Endothelial cell of umbilical vein (primary cell): Measurements from ENCODE around the gene TSHZ1. TPM values are rescaled to one million over a fixed set of nuclear protein-coding genes. Genes with fewer than 3 reads are reported as not detected.

Experiments
- BruUV-seq: library from RNA; stranded (reverse); fragments of 400-500 nt; replicated peaks from 2 replicates; lab custom pipeline; 2021; lab: Mats Ljungman, UMichigan
- CTCF ChIA-PET: fragments of 300-600, 350-600 bp; sonication (Branson Sonifier 250); formaldehyde crosslinking; loops from one replicate; lab custom pipeline; 2021; ENCODE audit warnings: antibody characterized with exemption, inconsistent platforms; lab: Charles Lee
- POLR2A ChIA-PET: fragments of 300-600, 350-600 bp; sonication (Branson Sonifier 250); formaldehyde crosslinking; loops from one replicate; lab custom pipeline; 2021; ENCODE audit warnings: antibody characterized with exemption, inconsistent platforms; lab: Charles Lee
- DNase-seq: peaks from one replicate; pipeline ENCODE4 v3.0.0-alpha.2; 2011; ENCODE audit warnings: low read depth, low spot score
- FAIRE-seq: peaks from 2 replicates; lab custom pipeline; 2011; peaks lifted over from hg19 to GRCh38; lab: Jason Lieb, UNC
- H2AFZ ChIP-seq: 2 replicates; pipeline ENCODE4 v1.6.0; 2012; ENCODE audit warnings: low read depth, low read length, control low read depth, inconsistent platforms
- H3K27ac ChIP-seq: 2 replicates; pipeline ENCODE4 v1.5.1; 2011; ENCODE audit warnings: low read depth, mild to moderate bottlenecking, control low read depth, low read length, moderate library complexity; ENCODE audit not compliant: insufficient read depth
- H3K27me3 ChIP-seq, 2 experiments: 2 replicates each; pipeline versions ENCODE4 v1.6.0 to v1.6.1; 2011; ENCODE audit warnings: low read length in 2 of 2, mixed read lengths in 1 of 2; ENCODE audit not compliant: control insufficient read depth in 2 of 2, insufficient read depth in 2 of 2
- H3K36me3 ChIP-seq, 2 experiments: 2 replicates in 1 of 2; 3 replicates in 1 of 2; pipeline ENCODE4 v1.5.1; 2011; ENCODE audit warnings: low read length in 2 of 2, mild to moderate bottlenecking in 1 of 2, moderate library complexity in 1 of 2; ENCODE audit not compliant: control insufficient read depth in 2 of 2, insufficient read depth in 2 of 2; ENCODE audit errors: extremely low read depth in 1 of 2
- H3K4me1 ChIP-seq: 3 replicates; pipeline ENCODE4 v1.5.1; 2011; ENCODE audit warnings: mild to moderate bottlenecking, low read length; ENCODE audit not compliant: control insufficient read depth, insufficient read depth; ENCODE audit errors: extremely low read depth
- H3K4me2 ChIP-seq: 2 replicates; pipeline ENCODE4 v1.6.1; 2011; ENCODE audit warnings: low read length, control low read depth, mixed read lengths; ENCODE audit not compliant: insufficient read depth
- H3K4me3 ChIP-seq, 3 experiments: fragments of 200-600 bp in 1 of 3; sonication (generic), shearing (Covaris generic) in 1 of 3; replicated peaks in 1 of 3; 2 replicates each; pipeline ENCODE4 v1.5.1; 2011 to 2016; ENCODE audit warnings: control low read depth in 3 of 3, low read length in 3 of 3, mild to moderate bottlenecking in 2 of 3, inconsistent platforms in 1 of 3, low read depth in 1 of 3, moderate library complexity in 1 of 3; ENCODE audit not compliant: insufficient read depth in 1 of 3
- H3K79me2 ChIP-seq: 2 replicates; pipeline ENCODE4 v1.6.0; 2012; ENCODE audit warnings: low read length, inconsistent platforms; ENCODE audit not compliant: control insufficient read depth, insufficient read depth
- H3K9ac ChIP-seq: replicated peaks from 2 replicates; pipeline ENCODE3; 2011; ENCODE audit warnings: low read length, control low read depth; ENCODE audit not compliant: insufficient read depth; ENCODE audit errors: extremely low read depth
- H3K9me1 ChIP-seq: replicated peaks from 3 replicates; pipeline ENCODE4 v1.6.0; 2011; ENCODE audit warnings: mild to moderate bottlenecking, low read length; ENCODE audit not compliant: control insufficient read depth, insufficient read depth; ENCODE audit errors: extremely low read depth
- H3K9me3 ChIP-seq: replicated peaks from 2 replicates; pipeline ENCODE4 v1.5.1; 2012; ENCODE audit warnings: low read length, inconsistent platforms; ENCODE audit not compliant: control insufficient read depth, insufficient read depth
- H4K20me1 ChIP-seq: replicated peaks from 2 replicates; pipeline ENCODE3; 2011; ENCODE audit warnings: mild to moderate bottlenecking, low read length; ENCODE audit not compliant: control insufficient read depth, insufficient read depth; ENCODE audit errors: extremely low read depth
- EZH2 ChIP-seq: IDR thresholded peaks from 2 replicates; pipeline ENCODE4 v1.6.1; 2012; ENCODE audit warnings: borderline replicate concordance, low read depth, mild to moderate bottlenecking, moderate library complexity, low read length, inconsistent platforms; ENCODE audit not compliant: severe bottlenecking
- FOS ChIP-seq: IDR thresholded peaks from 2 replicates; pipeline ENCODE4 v1.6.1; 2011; ENCODE audit warnings: mild to moderate bottlenecking, low read length, moderate library complexity, borderline replicate concordance; ENCODE audit not compliant: insufficient read depth
- GATA2 ChIP-seq: IDR thresholded peaks from 2 replicates; pipeline ENCODE4 v1.7.0; 2011; ENCODE audit warnings: low read depth, mild to moderate bottlenecking, moderate library complexity, mixed read lengths, low read length; ENCODE audit not compliant: insufficient read length, insufficient read depth
- JUN ChIP-seq: IDR thresholded peaks from 2 replicates; pipeline ENCODE4 v1.6.1; 2011; ENCODE audit warnings: borderline replicate concordance, low read depth; ENCODE audit not compliant: insufficient read length, insufficient read depth
- MYC ChIP-seq: IDR thresholded peaks from one replicate; pipeline ENCODE4 v1.6.1; 2011; ENCODE audit warnings: mild to moderate bottlenecking, low read depth, low read length
- POLR2A ChIP-seq: IDR thresholded peaks from 2 replicates; pipeline ENCODE4 v1.6.1; 2012; ENCODE audit warnings: low read depth, mild to moderate bottlenecking, control low read depth, low read length
- POLR2AphosphoS5 ChIP-seq: IDR thresholded peaks from 2 replicates; pipeline ENCODE4 v1.6.1; 2012; ENCODE audit warnings: low read depth, mild to moderate bottlenecking, control low read depth, low read length, moderate library complexity; ENCODE audit not compliant: insufficient read depth
- dilution Hi-C: fragments of 300-500 bp; cut with MboI; formaldehyde crosslinking; loops from one replicate; pipeline ENCODE4 v1.15.0; 2019; ENCODE audit warnings: low sequenced_read_pairs; ENCODE audit not compliant: extremely low pct_ligation_motif_present
- intact Hi-C: fragments of 100-400 bp; cut with micrococcal nuclease; formaldehyde crosslinking; loops from one replicate; pipeline ENCODE4 v1.10.0; 2022
- polyA plus RNA-seq, 4 experiments: library from polyadenylated mRNA; depleted of rRNA in 3 of 4; stranded (reverse) in 3 of 4; unstranded in 1 of 4; fragments of >200 nt; gene quantifications; 2 replicates each; pipeline versions ENCODE4 v1.2.1 to v1.2.3, GENCODE V29; 2011 to 2012; ENCODE audit warnings: missing spikeins in 1 of 4
- total RNA-seq: library from RNA; stranded (reverse); gene quantifications from 2 replicates; pipeline ENCODE4 v1.2.3, GENCODE V29; 2021
- TF ChIP-seq, protein P1 (sequence below): IDR thresholded peaks from 2 replicates; pipeline ENCODE4 v1.6.1; 2011; ENCODE audit not compliant: insufficient read depth, insufficient read length
- TF ChIP-seq, protein P2 (sequence below), 2 donors: IDR thresholded peaks; 1 replicate in 1 of 2; 2 replicates in 1 of 2; pipeline ENCODE4 v1.5.1; 2011; ENCODE audit warnings: low read length in 2 of 2, mild to moderate bottlenecking in 2 of 2, moderate library complexity in 2 of 2, control low read depth in 1 of 2, inconsistent platforms in 1 of 2, low read depth in 1 of 2; ENCODE audit not compliant: insufficient read depth in 1 of 2; ENCODE audit errors: extremely low read depth in 1 of 2

TSHZ1 gene
- total and polyA plus RNA-seq, 2 donors (not counting 3 experiments of a cell fraction or from before 2014, with no cell fraction given), result 4.2 to 10.2 TPM

DNA sequence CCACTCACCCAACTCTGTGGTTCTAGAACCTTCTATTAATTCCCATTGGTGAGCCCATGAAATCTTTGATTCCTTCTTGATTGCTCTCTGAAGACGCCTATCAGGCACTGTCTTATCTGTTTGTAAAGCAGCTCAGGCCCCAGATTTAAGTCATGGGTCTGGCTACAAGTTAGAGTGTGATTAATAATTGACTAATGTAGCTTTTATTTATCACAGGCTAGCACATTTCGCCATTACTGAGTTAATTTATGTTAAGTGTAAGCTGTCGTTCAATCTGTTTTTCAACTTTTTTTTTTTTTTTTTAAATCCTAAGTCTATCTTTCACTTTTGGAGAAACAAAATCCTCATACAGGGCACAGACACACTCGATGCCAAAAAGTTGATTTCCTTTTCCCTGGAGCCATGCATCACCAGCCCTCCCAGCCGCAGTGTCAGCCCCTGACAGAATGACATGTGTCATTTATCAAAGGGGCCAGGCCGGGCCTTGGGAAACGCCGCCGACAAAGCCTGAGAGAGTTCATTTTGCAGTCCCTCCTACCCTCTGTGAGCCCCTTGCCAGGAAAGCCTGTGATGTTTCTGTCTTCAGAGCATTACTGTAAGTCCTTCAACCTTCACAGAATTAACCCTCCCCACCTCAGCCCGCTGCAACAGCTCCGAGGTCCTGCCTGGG is 15.8 kb downstream of the TSHZ1 start:
- DNase-seq (no peak), FAIRE-seq (no peak)
- Histone ChIP-seq H3K79me2 (peaks cover 22% of the 10 kb centered on the region), H3K9me3 (no peaks in the 10 kb centered on the region), H3K4me2 (no peak overlapping the region), H3K27ac (no peak overlapping the region), H3K9ac (no peak overlapping the region), H3K4me3 (no peak overlapping the region), H3K9me1 (no peaks in the 10 kb centered on the region), H4K20me1 (no peaks in the 10 kb centered on the region), H3K27me3 (no peaks in the 10 kb centered on the region), H3K4me1 (peaks cover 57% of the 10 kb centered on the region), H2AFZ (no peak overlapping the region), H3K36me3 (peaks cover 0 to 3% of the 10 kb centered on the region in 2 experiments)
- TF ChIP-seq GATA2 (no peak), EZH2 (no peak), POLR2AphosphoS5 (no peak), JUN (no peak), MYC (no peak), FOS (no peak), POLR2A (no peak)
- TF ChIP-seq, protein P1, sequence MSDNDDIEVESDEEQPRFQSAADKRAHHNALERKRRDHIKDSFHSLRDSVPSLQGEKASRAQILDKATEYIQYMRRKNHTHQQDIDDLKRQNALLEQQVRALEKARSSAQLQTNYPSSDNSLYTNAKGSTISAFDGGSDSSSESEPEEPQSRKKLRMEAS, result no peak
- TF ChIP-seq, protein P2, sequence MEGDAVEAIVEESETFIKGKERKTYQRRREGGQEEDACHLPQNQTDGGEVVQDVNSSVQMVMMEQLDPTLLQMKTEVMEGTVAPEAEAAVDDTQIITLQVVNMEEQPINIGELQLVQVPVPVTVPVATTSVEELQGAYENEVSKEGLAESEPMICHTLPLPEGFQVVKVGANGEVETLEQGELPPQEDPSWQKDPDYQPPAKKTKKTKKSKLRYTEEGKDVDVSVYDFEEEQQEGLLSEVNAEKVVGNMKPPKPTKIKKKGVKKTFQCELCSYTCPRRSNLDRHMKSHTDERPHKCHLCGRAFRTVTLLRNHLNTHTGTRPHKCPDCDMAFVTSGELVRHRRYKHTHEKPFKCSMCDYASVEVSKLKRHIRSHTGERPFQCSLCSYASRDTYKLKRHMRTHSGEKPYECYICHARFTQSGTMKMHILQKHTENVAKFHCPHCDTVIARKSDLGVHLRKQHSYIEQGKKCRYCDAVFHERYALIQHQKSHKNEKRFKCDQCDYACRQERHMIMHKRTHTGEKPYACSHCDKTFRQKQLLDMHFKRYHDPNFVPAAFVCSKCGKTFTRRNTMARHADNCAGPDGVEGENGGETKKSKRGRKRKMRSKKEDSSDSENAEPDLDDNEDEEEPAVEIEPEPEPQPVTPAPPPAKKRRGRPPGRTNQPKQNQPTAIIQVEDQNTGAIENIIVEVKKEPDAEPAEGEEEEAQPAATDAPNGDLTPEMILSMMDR (IDR thresholded peaks at IDR 0.05; ENCODE audit: extremely low read depth in 1 of 2, insufficient read depth in 1 of 2, low read depth in 1 of 2, low read length in 2 of 2), result no peak
- ChIA-PET CTCF (interaction anchor here (0.7 kb wide), 1 partner anchor 39 kb away, joined by 3 read pairs; no protein-coding TSS in a partner anchor), POLR2A (interaction anchor here (0.5 kb wide), 1 partner anchor 251 kb away, joined by 3 read pairs; no protein-coding TSS in a partner anchor)
- dilution Hi-C loops (no loop called here), intact Hi-C loops (no loop called here)
- no TSS peak for BruUV-seq
